Smooth muscle cell (in vitro differentiated cells): Measurements from ENCODE around the gene MMP24OS. TPM values are rescaled to one million over a fixed set of nuclear protein-coding genes. Genes with fewer than 3 reads are reported as not detected.

Source experiments
- DNase-seq: peaks from one replicate; lab custom pipeline; 2025; ENCODE audit not compliant: unreplicated experiment; lab: John Stamatoyannopoulos, UW
- H2AFZ ChIP-seq: fragments of 200-600 bp; sonication (generic); 2 replicates; pipeline ENCODE4 v1.6.0; 2016; ENCODE audit warnings: antibody characterized with exemption, low read depth, mild to moderate bottlenecking
- H3F3A ChIP-seq: fragments of 200-600 bp; sonication (generic); 2 replicates; pipeline ENCODE4 v1.6.0; 2017; ENCODE audit warnings: antibody characterized with exemption, low read depth
- H3K27ac ChIP-seq: fragments of 200-600 bp; sonication (generic); 2 replicates; pipeline ENCODE4 v1.5.1; 2016; ENCODE audit warnings: low read depth, mild to moderate bottlenecking
- H3K27me3 ChIP-seq: fragments of 200-600 bp; sonication (generic); 2 replicates; pipeline ENCODE4 v1.6.1; 2016; ENCODE audit warnings: low read depth, mild to moderate bottlenecking
- H3K36me3 ChIP-seq: fragments of 200-600 bp; sonication (generic); 2 replicates; pipeline ENCODE4 v1.5.1; 2016; ENCODE audit warnings: low read depth
- H3K4me1 ChIP-seq: fragments of 200-600 bp; sonication (generic); 2 replicates; pipeline ENCODE4 v1.5.1; 2016; ENCODE audit warnings: low read depth
- H3K4me2 ChIP-seq: fragments of 200-600 bp; sonication (generic); 2 replicates; pipeline ENCODE4 v1.6.0; 2016; ENCODE audit warnings: mild to moderate bottlenecking
- H3K4me3 ChIP-seq: fragments of 200-600 bp; sonication (generic); 2 replicates; pipeline ENCODE4 v1.5.1; 2016; ENCODE audit warnings: mild to moderate bottlenecking
- H3K79me2 ChIP-seq: fragments of 200-600 bp; sonication (generic); 2 replicates; pipeline ENCODE4 v1.6.0; 2016; ENCODE audit warnings: low read depth, mild to moderate bottlenecking
- H3K9ac ChIP-seq: fragments of 200-600 bp; sonication (generic); 2 replicates; pipeline ENCODE4 v1.6.0; 2016; ENCODE audit warnings: low read depth
- H3K9me3 ChIP-seq: fragments of 200-600 bp; sonication (generic); replicated peaks from 2 replicates; pipeline ENCODE4 v1.5.1; 2016; ENCODE audit warnings: low read depth
- H4K20me1 ChIP-seq: fragments of 200-600 bp; sonication (generic); 2 replicates; pipeline ENCODE4 v1.6.0; 2016; ENCODE audit warnings: low read depth
- WGBS: methylation state at CpG from one replicate; pipeline ENCODE4 v1.1.7; 2016; ENCODE audit warnings: low lambda C conversion rate; 5-methylcytosine and 5-hydroxymethylcytosine counted together
- polyA plus RNA-seq: library from polyadenylated mRNA; unstranded; fragments of >200 nt; fragmentation: Nextera tagmentation; extraction: Ambion mirVana; gene quantifications from 2 replicates; pipeline ENCODE4 v1.2.1, GENCODE V29; 2016
- total RNA-seq: library from RNA; depleted of rRNA; stranded (reverse); fragments of >200 nt; gene quantifications from 2 replicates; pipeline ENCODE4 v1.2.3, GENCODE V29; 2014
- TF ChIP-seq, protein P1 (sequence below): fragments of 200-600 bp; sonication (generic); IDR thresholded peaks from 2 replicates; pipeline ENCODE4 v1.5.1; 2017; ENCODE audit warnings: borderline replicate concordance, mild to moderate bottlenecking, antibody characterized with exemption; ENCODE audit not compliant: insufficient read depth, poor library complexity, severe bottlenecking

Gene MMP24OS
- total and polyA plus RNA-seq, 2 experiments from 2014 or later = 14.3 to 44.7 TPM

DNA sequence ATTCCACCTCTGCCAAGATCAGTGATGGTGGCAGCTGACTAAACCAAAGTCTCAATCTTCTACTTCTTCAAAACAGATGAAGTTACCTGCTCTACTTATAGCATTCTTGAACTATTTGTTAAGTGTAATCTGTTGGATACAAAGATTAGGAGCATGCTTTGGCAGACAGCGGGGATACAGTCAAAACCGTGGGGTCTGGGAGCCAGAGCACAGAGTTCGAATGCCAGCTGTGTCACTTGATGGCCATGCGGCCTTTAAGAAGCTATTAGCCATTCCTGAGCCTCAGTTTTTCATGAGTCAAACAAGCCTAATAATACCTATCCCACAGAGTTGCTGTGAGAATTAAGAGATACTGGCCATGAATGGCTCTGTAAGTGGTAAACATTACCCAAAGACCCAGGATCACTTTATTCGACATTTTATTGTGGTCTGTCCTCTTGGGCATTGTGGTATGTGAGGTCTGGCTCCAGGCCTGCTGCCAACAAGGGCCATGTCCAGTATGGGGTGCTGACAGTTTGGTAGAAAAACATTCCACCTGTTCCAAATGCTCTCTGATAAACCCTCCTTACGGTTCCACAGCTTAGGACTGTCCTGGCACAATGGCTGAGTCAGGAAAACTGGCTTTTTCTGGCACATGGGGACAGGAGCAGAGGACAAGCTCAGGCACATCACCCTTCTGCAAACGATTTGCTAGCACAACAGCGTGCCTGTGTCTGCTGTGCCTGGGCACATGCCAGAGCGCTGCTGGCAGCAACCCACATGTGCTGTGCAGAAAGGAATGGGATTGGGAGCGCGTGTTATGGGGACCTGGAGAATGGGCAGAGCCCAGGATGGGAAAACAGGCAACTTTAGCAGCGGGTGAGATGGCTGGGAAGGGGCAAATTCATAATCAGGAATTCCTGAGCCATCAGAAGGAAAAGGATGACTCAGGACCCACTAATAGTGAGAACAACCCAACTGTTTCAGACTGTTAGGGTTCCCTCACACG is 30.0 kb upstream of the MMP24OS start:
- WGBS = 79% methylated on average over 13 of the region's 13 CpGs
- no peak for DNase-seq
- Histone ChIP-seq H3K4me2 (peak overlapping the region; percentile 21), H3K4me1 (peaks cover 23% of the 10 kb centered on the region), H3F3A (peaks cover 23% of the 10 kb centered on the region), H2AFZ (no peak overlapping the region), H3K27ac (peak overlapping the region; percentile 99), H3K9me3 (no peaks in the 10 kb centered on the region), H3K4me3 (no peak overlapping the region), H3K9ac (no peak overlapping the region), H3K79me2 (no peaks in the 10 kb centered on the region), H3K27me3 (no peaks in the 10 kb centered on the region), H3K36me3 (no peaks in the 10 kb centered on the region), H4K20me1 (no peaks in the 10 kb centered on the region)
- TF ChIP-seq, protein P1, sequence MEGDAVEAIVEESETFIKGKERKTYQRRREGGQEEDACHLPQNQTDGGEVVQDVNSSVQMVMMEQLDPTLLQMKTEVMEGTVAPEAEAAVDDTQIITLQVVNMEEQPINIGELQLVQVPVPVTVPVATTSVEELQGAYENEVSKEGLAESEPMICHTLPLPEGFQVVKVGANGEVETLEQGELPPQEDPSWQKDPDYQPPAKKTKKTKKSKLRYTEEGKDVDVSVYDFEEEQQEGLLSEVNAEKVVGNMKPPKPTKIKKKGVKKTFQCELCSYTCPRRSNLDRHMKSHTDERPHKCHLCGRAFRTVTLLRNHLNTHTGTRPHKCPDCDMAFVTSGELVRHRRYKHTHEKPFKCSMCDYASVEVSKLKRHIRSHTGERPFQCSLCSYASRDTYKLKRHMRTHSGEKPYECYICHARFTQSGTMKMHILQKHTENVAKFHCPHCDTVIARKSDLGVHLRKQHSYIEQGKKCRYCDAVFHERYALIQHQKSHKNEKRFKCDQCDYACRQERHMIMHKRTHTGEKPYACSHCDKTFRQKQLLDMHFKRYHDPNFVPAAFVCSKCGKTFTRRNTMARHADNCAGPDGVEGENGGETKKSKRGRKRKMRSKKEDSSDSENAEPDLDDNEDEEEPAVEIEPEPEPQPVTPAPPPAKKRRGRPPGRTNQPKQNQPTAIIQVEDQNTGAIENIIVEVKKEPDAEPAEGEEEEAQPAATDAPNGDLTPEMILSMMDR = no peak

DNA sequence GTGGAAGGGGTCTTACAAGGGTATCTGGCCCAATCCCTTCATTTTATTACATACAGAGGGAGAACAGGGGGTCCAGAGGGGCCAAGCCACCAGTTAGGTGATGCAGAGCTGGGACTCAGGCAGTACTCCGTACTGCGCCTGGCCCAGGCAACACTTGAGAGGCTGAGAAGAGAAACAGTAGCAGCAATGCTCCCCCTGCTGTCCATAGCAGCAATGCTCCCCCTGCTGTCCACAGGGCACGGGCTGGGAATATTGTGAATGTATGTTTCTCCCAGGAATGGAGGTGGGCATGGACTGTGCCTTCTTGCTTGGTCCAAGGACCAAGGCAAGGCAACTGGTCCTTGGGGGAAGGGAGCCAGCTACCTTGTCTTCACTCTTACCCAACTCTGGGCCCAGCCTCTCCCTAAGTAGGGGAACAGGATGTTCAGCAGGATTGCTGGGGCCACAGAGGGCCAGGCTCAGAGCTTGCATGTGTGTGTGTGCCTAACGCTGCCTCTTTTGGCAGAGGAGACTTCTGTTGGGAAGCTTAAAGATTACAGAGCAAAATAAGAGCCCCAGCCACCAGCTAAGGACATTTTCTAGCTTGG is 29.1 kb upstream of the MMP24OS start:
- Histone ChIP-seq H3K79me2 (no peaks in the 10 kb centered on the region), H3K4me1 (peaks cover 19% of the 10 kb centered on the region), H3K4me2 (peak overlapping the region; percentile 64), H3K9me3 (no peaks in the 10 kb centered on the region), H3K36me3 (no peaks in the 10 kb centered on the region), H3K9ac (peak overlapping the region; percentile 72), H2AFZ (no peak overlapping the region), H3K27ac (peak overlapping the region; percentile 99), H3K27me3 (no peaks in the 10 kb centered on the region), H3F3A (peaks cover 23% of the 10 kb centered on the region), H4K20me1 (no peaks in the 10 kb centered on the region), H3K4me3 (no peak overlapping the region)
- DNase-seq = peak; percentile 15
- WGBS = 46% methylated on average over 4 of the region's 4 CpGs
- TF ChIP-seq, protein P1 = peak; percentile 57

DNA sequence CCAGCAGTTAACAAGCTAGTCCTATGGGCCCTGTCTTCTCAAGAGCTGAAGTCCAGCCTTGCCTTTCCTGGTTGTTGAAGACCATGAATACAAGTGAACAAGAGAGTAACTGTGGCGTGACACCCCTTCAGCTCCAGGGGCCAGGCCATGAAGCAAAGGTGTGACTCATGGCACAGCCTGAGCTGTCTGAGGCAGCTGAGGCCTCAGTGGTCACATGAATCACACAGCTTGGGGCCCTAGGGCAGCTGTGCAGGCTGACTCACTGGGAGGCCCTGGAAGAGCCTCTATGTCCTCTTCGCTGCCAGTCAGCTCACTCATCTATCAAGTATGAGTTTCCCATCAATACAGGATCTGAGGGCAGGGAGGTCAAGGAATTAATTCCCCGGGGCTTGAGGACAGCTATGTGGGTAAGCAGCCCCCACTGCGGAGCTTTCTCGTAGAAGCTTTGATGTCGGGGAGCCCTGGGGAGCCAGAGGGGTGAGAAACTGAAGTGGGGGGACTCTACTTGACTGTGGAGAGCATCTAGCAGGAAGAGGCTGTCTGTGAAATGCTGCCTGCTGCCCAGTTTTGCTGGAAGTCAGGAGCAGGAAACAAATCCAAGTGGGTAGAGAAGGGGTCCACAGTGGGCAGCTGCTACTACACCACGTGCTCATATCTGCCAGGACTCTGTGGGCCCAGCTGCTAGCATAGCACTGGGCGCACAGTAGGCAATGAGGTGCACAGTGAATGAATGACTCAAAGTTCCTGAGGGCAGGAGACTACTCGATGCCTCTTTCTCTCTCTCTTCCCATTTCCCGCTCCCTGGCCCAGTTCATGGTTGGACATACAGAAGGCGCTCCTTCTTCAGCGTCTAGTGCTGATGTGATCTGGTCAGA is 28.0 kb upstream of the MMP24OS start:
- H3K9ac ChIP-seq = peak overlapping the region; percentile 90
- no peaks in the 10 kb centered on the region for H4K20me1 ChIP-seq
- H3K4me2 ChIP-seq = peak overlapping the region; percentile 75
- H2AFZ ChIP-seq = no peak overlapping the region
- no peaks in the 10 kb centered on the region for H3K9me3 ChIP-seq
- H3F3A ChIP-seq = peaks cover 23% of the 10 kb centered on the region
- no peaks in the 10 kb centered on the region for H3K79me2 ChIP-seq
- H3K4me3 ChIP-seq = no peak overlapping the region
- H3K4me1 ChIP-seq = peaks cover 14% of the 10 kb centered on the region
- peak; percentile 66 for DNase-seq
- H3K36me3 ChIP-seq = no peaks in the 10 kb centered on the region
- H3K27ac ChIP-seq = peak overlapping the region; percentile 99
- no peaks in the 10 kb centered on the region for H3K27me3 ChIP-seq
- TF ChIP-seq, protein P1 = no peak
- WGBS = 42% methylated on average over 12 of the region's 12 CpGs
